ENCODE results near the gene TRIM33.
"Not testable (repeated sequence)": the region's sequence is repeated elsewhere in the genome, so short reads cannot be mapped to it uniquely, and the experiment has no call there.

The TRIM33 gene

GRCh38 chr1:114462341-114462740 is 48.7 kb downstream of the TRIM33 start:
- DNase-seq = no peak

GRCh38 chr1:114458237-114458777 is 52.7 kb downstream of the TRIM33 start:
- no peak for DNase-seq

- no peak for DNase-seq
Observed at GRCh38 chr1:114457675-114458236, 53.2 kb downstream of the TRIM33 start.

- no peak for DNase-seq
Observed at GRCh38 chr1:114456586-114456985, 54.4 kb downstream of the TRIM33 start.

- no peak for DNase-seq
Observed at GRCh38 chr1:114455102-114455785, 55.8 kb downstream of the TRIM33 start.

- DNase-seq = no peak
Observed at GRCh38 chr1:114454539-114454938, 56.5 kb downstream of the TRIM33 start.

GRCh38 chr1:114453361-114453784 is 57.6 kb downstream of the TRIM33 start:
- DNase-seq = no peak

GRCh38 chr1:114448370-114449036 is 62.5 kb downstream of the TRIM33 start:
- no peak for DNase-seq

GRCh38 chr1:114446198-114446597 is 64.8 kb downstream of the TRIM33 start:
- no peak for DNase-seq

- DNase-seq = not testable (repeated sequence)
Observed at GRCh38 chr1:114443226-114443625, 67.8 kb downstream of the TRIM33 start.

- no peak for DNase-seq
Observed at GRCh38 chr1:114441332-114441731, 69.7 kb downstream of the TRIM33 start.

- DNase-seq = no peak
Observed at GRCh38 chr1:114439369-114439768, 71.6 kb downstream of the TRIM33 start.

GRCh38 chr1:114437812-114438211 is 73.2 kb downstream of the TRIM33 start:
- no peak for DNase-seq

- no peak for DNase-seq
Observed at GRCh38 chr1:114436799-114437198, 74.2 kb downstream of the TRIM33 start.

GRCh38 chr1:114435088-114435715 is 75.8 kb downstream of the TRIM33 start:
- DNase-seq = no peak

GRCh38 chr1:114431026-114431425 is 80.0 kb downstream of the TRIM33 start:
- no peak for DNase-seq

- no peak for DNase-seq
Observed at GRCh38 chr1:114428083-114428754, 82.8 kb downstream of the TRIM33 start.

- DNase-seq = no peak
Observed at GRCh38 chr1:114427612-114428011, 83.4 kb downstream of the TRIM33 start.

GRCh38 chr1:114423455-114423854 is 87.5 kb downstream of the TRIM33 start:
- no peak for DNase-seq

GRCh38 chr1:114418948-114419347 is 92.1 kb downstream of the TRIM33 start:
- not testable (repeated sequence) for DNase-seq

- DNase-seq = no peak
Observed at GRCh38 chr1:114397601-114398000, 113.4 kb downstream of the TRIM33 start.

GRCh38 chr1:114395863-114396262 is 115.1 kb downstream of the TRIM33 start:
- no peak for DNase-seq

- no peak for DNase-seq
Observed at GRCh38 chr1:114390960-114391359, 120.0 kb downstream of the TRIM33 start.

All from activated CD4-positive, CD25-positive, alpha-beta regulatory T cell treated with anti-CD3 and anti-CD28 coated beads, Interleukin-2, amount 50 U/mL, for 72 hours (primary cell).